ENCODE measurements around the gene SUN2. TPM values are rescaled to one million over a fixed set of nuclear protein-coding genes. Genes with fewer than 3 reads are reported as not detected.
A peak's percentile ranks its signal among the peaks of the same experiment; 100 is the strongest.

Gene SUN2
- total RNA-seq, 1 donor from 2014 or later: 209 TPM

DNA sequence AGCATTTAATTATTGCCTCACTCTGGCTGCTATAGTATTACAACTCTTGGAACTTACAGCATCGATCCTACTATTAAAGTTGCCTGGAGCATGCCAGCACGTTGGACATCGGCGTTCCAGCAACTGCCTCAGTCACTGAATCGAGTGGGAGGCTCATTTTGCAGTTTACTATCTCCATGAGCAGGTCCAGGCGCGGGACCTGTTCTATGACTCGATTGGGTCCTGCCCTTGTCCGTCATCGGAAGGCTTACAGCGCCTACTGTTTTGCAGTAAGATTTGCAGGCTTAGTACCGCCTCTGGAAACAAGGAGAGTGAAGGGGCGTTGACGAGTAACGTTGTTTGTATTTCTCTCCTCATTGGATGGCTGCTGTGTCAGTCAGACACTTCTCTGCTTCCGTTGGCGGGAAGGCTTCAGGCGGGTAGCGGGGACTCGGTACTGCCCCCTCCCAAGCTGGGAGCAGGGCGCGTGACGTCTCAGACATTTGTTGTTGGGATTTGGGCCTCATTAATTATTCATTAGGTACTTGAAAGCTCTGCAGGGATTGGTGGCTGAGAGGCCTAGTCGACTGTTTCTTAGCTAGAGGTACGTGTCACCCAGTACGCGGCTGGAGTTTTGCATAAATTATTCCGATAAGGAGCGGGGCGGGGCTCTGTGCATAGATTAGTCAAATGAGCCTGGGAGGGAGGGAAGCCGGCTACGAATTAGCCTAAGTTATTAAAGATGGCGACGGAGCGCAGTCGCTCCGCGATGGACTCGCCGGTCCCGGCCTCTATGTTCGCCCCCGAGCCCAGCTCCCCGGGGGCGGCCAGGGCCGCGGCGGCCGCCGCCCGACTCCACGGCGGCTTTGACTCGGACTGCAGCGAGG, 50.3 kb downstream of the SUN2 start, which contains the start of gene GTPBP1:
Gene GTPBP1, plus strand, starts transcription at position 710 of the 866 bp plus-strand sequence. Its CDS starts 12 bp downstream, at position 722.
- peaks cover 48% of the 10 kb centered on the region for H3K4me1 ChIP-seq
- no peaks in the 10 kb centered on the region for H3K9me3 ChIP-seq
- H3K27ac ChIP-seq: peak within 1 kb of the TSS; percentile 97
- peak within 1 kb of the TSS; percentile 95 for H3K4me3 ChIP-seq
- DNase-seq (peak; percentile 98), ATAC-seq (peak; percentile 91 to 94)
- peaks cover 18% of the 10 kb centered on the region for H3K36me3 ChIP-seq
- no peaks in the 10 kb centered on the region for H3K27me3 ChIP-seq (ENCODE audit: low read depth)
- intact Hi-C loops (cut with DNase I): no loop called here
- TF ChIP-seq, protein P1, sequence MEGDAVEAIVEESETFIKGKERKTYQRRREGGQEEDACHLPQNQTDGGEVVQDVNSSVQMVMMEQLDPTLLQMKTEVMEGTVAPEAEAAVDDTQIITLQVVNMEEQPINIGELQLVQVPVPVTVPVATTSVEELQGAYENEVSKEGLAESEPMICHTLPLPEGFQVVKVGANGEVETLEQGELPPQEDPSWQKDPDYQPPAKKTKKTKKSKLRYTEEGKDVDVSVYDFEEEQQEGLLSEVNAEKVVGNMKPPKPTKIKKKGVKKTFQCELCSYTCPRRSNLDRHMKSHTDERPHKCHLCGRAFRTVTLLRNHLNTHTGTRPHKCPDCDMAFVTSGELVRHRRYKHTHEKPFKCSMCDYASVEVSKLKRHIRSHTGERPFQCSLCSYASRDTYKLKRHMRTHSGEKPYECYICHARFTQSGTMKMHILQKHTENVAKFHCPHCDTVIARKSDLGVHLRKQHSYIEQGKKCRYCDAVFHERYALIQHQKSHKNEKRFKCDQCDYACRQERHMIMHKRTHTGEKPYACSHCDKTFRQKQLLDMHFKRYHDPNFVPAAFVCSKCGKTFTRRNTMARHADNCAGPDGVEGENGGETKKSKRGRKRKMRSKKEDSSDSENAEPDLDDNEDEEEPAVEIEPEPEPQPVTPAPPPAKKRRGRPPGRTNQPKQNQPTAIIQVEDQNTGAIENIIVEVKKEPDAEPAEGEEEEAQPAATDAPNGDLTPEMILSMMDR (IDR thresholded peaks at IDR 0.05): no peak

DNA sequence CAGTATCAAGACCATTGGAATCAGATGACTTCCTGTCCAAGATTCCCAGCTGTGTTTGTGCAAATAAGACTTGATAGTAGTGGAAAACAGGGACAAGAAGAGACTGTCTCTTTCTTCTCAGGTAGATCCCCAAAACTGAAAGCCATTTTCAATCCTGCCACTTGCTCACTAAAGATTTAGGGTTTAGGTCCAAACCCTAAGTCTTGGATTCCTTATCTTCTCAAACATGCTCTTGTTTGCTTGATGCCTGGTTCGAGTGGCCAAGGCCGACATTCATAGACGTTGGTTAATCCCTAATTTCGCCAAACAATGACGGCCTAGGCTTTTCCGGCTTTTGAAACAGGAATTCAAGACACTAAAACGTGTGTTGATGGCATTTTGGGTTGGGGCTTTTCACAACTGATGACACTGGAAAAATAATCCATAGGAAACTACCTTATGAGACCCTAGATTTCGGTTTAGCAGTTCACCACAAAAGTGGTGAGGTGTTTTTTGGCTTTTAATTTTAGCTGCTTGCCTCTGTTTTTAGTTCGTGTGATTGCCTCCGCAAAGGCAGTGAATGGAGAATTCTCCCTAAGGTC, 51.1 kb downstream of the SUN2 start:
- Histone ChIP-seq H3K27ac (peak overlapping the region; percentile 64), H3K4me3 (peak overlapping the region; percentile 36), H3K27me3 (ENCODE audit: low read depth) (no peaks in the 10 kb centered on the region), H3K9me3 (no peaks in the 10 kb centered on the region), H3K36me3 (peaks cover 11% of the 10 kb centered on the region), H3K4me1 (peaks cover 48% of the 10 kb centered on the region)
- TF ChIP-seq, protein P1 (IDR thresholded peaks at IDR 0.05): no peak
- intact Hi-C loops (cut with DNase I): no loop called here
- ATAC-seq (no peak), DNase-seq (no peak)

DNA sequence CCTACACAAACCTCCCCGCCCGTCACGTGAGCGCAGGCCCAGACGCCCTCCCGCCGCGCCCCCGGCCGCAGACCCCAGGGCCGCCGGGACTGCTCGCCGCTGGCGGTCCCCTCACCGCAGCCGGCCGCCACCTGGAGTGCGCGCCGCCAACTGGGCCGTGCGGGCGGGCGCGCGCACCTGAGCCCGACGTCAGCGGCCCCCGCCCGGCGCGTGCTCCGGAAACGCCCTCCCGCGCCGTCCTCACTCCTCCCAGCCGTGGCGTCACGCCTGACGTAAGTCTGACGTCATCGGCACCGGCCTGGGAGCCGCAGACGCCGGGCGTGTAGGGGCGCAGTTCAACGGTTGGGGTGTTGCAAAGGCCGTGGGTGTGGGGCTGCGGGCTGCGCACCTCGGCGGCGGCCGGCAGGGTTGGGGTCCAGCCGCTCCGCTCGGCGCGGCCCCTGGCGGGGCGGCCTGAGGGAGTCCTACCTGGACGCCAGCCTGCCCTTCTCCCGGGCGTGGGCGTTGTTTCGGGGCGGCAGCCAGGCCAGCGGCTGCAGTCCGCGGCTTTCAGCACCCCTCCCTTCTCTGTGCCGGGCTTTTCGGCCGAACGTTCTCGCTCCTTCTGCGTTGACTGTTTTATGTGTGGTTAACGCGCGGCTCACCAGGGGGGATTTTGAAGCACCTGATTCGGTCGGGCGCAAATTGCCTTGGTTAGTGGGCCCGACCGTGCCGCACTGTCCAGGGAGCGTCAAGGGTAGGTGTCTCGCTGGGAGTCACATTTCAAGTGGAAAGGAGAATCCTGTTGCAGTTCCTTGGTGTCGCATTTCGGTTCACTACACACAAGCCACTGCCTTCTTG, 54.8 kb downstream of the SUN2 start, which contains the start of gene JOSD1:
Gene JOSD1, minus strand, starts transcription at position 155 of the 840 bp plus-strand sequence. CDS start 956 bp downstream, outside the sequence.
- Histone ChIP-seq H3K4me1 (peaks cover 56% of the 10 kb centered on the region), H3K4me3 (peak within 1 kb of the TSS; percentile 79), H3K27me3 (ENCODE audit: low read depth) (no peaks in the 10 kb centered on the region), H3K36me3 (no peaks in the 10 kb centered on the region), H3K9me3 (no peaks in the 10 kb centered on the region), H3K27ac (peak within 1 kb of the TSS; percentile 98)
- TF ChIP-seq, protein P1 (IDR thresholded peaks at IDR 0.05): no peak
- ATAC-seq (peak; percentile 78 to 84), DNase-seq (peak; percentile 96)
- intact Hi-C loops (cut with DNase I): no loop called here

DNA sequence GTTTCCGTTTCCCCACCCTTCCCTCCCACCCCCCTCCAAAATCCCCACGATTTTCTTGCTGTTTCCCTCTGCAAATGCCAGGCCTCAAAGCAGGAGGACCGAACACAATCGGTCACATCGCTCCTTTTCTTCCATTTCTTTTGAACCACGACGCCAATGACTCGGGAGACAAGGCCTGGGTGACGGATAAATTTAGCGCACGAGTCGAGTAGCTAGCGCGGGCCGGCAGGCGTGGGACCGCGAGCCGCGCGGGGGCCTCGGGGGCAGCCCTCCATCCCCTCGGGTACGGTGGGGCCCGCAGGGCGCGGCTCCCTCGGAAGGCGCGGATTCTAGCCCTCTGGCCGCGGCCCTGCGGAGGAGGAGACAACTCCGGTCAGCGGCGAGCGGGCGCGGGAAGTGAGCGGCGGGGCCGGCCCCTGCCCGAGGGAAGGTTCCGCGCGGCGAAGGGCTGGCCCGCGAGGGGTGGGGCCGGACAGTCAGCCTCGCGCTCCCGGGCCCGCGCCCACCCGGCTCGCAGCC, 55.5 kb downstream of the SUN2 start:
- TF ChIP-seq, protein P1 (IDR thresholded peaks at IDR 0.05): no peak
- no peaks in the 10 kb centered on the region for H3K27me3 ChIP-seq (ENCODE audit: low read depth)
- DNase-seq (peak; percentile 86), ATAC-seq (peak; percentile 64 to 66)
- intact Hi-C loops (cut with DNase I): no loop called here
- H3K9me3 ChIP-seq: no peaks in the 10 kb centered on the region
- H3K27ac ChIP-seq: peak overlapping the region; percentile 98
- no peaks in the 10 kb centered on the region for H3K36me3 ChIP-seq
- peaks cover 63% of the 10 kb centered on the region for H3K4me1 ChIP-seq
- peak overlapping the region; percentile 79 for H3K4me3 ChIP-seq

DNA sequence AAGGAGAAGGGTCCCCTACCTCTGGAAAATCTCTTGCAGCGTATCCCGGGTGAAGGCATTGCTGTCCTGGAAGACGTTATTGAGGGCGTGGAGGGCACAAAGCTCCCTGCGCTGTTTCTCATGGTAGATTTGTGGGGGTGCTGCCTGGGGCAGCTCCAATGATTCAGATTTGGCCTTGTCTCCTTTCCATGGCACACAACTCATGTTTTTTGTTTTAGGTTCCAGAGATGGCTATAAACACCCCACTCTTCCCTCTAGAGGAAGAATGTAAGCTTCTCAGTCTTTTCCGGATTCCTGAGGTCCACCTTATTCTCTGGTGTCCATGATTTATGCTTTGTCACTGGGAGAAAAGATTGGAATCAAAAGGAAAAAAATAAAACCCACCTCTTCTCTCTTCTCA, 56.0 kb downstream of the SUN2 start:
- intact Hi-C loops (cut with DNase I): no loop called here
- DNase-seq (no peak), ATAC-seq (no peak)
- H3K9me3 ChIP-seq: no peaks in the 10 kb centered on the region
- H3K36me3 ChIP-seq: no peaks in the 10 kb centered on the region
- peak overlapping the region; percentile 98 for H3K27ac ChIP-seq
- no peaks in the 10 kb centered on the region for H3K27me3 ChIP-seq (ENCODE audit: low read depth)
- TF ChIP-seq, protein P1 (IDR thresholded peaks at IDR 0.05): no peak
- H3K4me3 ChIP-seq: peak overlapping the region; percentile 79
- H3K4me1 ChIP-seq: peaks cover 65% of the 10 kb centered on the region

All from lower lobe of right lung (tissue), 2 donors.